Endometrial microvascular endothelial cells (primary cell): ENCODE results near the gene AIMP2. TPM values are rescaled to one million over a fixed set of nuclear protein-coding genes. Genes with fewer than 3 reads are reported as not detected.
"Not testable (repeated sequence)": the region's sequence is repeated elsewhere in the genome, so short reads cannot be mapped to it uniquely, and the experiment has no call there.

Experiments
- in situ Hi-C: cut with HindIII; loops from 2 replicates; pipeline ENCODE4 v1.10.0; 2017; ENCODE audit warnings: low sequenced_read_pairs, low pct_unique_long_range_greater_than_20kb; ENCODE audit errors: inconsistent ontology term
- total RNA-seq: library from RNA; depleted of rRNA; stranded (reverse); fragments of >200 nt; gene quantifications from one replicate; pipeline ENCODE4 v1.2.3, GENCODE V29; 2015; ENCODE audit errors: inconsistent ontology term

Gene AIMP2
- total RNA-seq, result 87.2 TPM

DNA sequence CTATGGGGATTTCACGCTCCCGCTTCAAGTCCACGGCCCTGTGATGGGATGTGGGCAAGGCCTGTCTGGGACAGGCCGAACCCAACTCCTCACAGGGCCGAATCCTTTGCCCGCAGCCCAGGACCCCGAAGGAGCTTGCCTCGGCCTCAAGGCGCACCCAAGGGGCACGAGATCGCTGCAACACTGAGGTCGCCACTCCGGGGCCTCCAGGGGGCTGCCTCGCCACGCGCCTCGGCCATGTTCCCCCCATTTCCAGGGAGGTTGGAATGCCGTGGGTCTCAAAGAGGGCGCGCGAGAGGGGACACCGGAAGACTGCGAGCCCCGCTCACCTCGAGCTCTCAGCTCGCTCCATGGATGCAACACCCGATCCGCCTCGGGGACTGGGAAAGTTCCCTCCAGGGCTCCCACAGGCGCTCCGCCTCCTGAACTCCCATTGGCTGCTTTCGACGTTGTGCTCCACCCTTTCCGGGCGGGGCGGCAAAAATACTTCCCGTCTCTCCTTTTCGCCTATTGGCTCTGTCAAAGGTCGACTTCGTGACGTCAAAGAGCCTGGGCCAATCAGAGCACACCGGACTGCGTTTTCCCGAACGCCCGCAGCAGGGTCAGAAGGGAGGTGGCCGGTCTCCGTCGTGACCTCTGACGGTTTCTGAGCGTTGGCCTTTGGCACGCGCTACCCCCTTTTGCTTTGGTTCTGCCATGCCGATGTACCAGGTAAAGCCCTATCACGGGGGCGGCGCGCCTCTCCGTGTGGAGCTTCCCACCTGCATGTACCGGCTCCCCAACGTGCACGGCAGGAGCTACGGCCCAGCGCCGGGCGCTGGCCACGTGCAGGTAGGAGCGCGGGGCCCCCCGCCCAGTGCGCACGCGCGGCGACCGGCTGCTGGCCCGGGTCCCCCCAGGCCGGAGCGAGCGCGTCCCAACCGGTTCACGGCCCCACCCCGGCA is at the start of gene AIMP2, which contains the start of gene PMS2:
Gene AIMP2 (plus strand): TSS at position 605 of the 944 bp plus-strand sequence. CDS start 92 bp downstream, at position 697.
Gene PMS2 (minus strand): TSS at position 382 of the 944 bp plus-strand sequence. CDS start 30 bp downstream, at position 352.
- in situ Hi-C loops, result no loop called here

DNA sequence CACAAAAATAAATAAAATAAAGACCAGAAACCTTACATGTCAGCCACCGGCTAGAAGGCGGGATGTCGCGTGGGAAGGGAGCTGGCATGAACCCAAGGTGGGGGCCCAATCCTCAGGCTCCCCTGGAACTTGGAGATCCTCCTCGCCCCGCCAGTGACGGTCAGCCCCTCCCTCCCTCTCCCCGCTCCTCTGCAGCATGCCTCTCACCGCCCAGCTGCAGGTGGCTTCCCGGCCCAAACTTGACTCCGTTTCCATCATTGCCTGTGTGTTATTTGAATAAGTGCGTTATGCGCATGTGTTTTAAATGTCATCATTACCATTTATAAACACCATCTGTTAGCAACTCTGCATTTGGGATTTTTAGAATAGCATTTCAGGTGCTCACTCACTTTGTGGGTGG is 45.9 kb upstream of the AIMP2 start:
- in situ Hi-C loops, result not testable (repeated sequence)

DNA sequence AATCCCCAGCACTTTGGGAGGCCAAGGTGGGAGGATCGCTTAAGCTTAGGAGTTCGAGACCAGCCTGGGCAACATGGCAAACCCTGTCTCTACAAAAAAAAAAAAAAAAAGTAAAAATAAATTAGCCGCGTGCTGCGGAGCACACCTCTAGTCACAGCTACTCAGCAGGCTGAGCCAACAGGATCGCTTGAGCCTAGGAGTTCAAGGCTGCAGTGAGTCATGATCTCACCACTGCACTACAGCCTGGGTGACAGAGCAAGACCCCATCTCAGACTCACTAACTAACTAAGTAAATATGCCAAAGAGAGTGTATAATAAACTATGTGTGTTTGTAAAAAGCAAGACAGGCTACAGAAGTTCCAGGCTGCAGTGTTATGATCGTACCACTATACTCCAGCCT is 45.3 kb upstream of the AIMP2 start:
- in situ Hi-C loops, result not testable (repeated sequence)

DNA sequence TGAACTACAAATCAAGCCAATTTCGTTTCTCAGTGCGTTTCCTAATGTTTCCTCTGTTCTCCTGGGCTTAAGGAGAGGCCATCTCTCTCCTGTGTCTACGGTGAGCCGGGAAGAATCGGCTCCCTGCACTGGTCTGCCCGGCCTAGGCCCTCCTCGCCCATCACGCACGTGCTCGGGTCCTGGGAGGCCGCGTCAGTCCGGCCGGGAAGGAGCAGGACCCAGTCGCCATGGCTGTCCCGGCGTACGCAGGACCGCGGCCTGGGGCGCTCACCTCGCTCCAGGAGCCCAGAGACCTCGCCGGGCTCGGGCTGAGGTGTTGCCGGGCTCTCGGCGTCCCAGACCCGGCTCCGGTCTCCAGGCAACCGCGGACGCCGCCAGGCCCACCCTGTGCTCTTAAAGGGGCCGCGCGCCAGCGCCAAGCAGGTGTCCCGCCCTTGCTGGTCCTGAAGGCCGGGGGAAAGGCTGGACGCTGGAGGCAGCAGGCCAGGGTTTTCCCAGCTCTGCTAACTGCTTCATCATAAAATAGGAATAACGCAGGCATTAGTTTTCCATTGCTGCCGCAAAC is 38.6 kb upstream of the AIMP2 start, which contains the start of gene RSPH10B:
Gene RSPH10B (minus strand): TSS at position 343 of the 565 bp plus-strand sequence. CDS start 3,573 bp downstream, outside the sequence.
- in situ Hi-C loops, result not testable (repeated sequence)

- in situ Hi-C loops, result not testable (repeated sequence)
Observed at GRCh38 chr7:5973580-5973979, 35.5 kb upstream of the AIMP2 start.

DNA sequence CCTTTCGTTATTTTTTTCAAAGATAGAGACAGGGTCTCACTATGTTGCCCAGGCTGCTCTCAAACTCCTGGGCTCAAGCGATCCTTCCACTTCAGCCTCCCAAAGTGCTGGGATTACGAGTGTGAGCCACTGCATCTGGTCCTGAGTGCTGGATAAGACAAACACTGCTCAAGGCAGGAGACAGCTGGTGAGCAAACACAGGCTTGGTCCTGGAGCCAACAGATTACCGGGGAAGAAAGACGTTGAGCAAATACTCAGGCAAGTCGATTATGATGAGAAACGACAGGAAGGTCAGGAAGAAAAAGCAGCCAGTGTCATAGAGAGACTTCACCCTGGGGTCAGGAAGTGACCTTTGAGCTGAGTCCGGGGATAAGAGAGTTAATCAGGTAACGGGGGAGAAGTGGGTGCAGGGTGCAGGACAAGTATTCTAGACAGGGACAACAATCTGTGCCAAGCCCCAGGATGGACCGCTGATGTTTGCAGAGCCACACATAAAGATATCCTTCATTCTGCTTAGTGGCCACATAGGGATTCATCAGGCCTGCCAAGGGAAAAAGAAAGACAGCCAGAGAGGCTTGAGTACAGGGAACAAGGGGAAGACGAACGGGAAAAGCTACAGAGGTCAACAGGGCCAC is 29.3 kb upstream of the AIMP2 start:
- in situ Hi-C loops, result not testable (repeated sequence)

- in situ Hi-C loops, result not testable (repeated sequence)
Observed at GRCh38 chr7:5987061-5987460, 22.0 kb upstream of the AIMP2 start.

DNA sequence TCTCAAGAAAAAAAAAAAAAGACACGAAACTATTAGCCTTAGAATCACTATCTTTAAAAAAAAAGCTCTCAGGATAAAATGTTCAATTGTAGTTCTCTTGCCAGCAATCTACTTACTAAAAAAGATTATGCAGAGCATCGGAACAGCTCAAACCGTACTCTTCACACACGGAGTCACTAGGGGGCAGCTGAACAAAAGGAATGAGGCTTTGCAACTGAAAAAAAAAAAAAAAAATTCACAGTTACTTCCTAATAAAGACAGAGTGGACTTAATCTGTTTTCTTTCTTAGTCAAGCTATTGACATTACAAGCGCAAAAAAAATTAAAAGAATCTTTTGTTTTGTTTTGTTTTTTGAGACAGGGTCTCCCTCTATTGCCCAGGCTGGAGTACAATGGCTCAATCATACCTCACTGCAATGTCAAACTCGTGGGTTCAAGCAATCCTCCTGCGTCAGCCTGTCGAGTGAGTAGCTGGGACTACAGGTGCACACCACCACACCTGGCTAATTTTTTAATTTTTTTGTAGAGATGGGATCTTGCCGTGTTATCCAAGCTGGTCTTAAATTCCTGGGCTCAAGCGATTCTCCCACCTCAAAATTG is 11.8 kb upstream of the AIMP2 start:
- in situ Hi-C loops, result no loop called here

- in situ Hi-C loops, result no loop called here
Observed at GRCh38 chr7:6007386-6007785, 1.7 kb upstream of the AIMP2 start.

GRCh38 chr7:6007835-6008590 is 1.1 kb upstream of the AIMP2 start:
- in situ Hi-C loops, result not testable (repeated sequence)

GRCh38 chr7:6010370-6010769 is 1.3 kb downstream of the AIMP2 start:
- in situ Hi-C loops, result not testable (repeated sequence)

GRCh38 chr7:6011541-6011940 is 2.5 kb downstream of the AIMP2 start:
- in situ Hi-C loops, result no loop called here

DNA sequence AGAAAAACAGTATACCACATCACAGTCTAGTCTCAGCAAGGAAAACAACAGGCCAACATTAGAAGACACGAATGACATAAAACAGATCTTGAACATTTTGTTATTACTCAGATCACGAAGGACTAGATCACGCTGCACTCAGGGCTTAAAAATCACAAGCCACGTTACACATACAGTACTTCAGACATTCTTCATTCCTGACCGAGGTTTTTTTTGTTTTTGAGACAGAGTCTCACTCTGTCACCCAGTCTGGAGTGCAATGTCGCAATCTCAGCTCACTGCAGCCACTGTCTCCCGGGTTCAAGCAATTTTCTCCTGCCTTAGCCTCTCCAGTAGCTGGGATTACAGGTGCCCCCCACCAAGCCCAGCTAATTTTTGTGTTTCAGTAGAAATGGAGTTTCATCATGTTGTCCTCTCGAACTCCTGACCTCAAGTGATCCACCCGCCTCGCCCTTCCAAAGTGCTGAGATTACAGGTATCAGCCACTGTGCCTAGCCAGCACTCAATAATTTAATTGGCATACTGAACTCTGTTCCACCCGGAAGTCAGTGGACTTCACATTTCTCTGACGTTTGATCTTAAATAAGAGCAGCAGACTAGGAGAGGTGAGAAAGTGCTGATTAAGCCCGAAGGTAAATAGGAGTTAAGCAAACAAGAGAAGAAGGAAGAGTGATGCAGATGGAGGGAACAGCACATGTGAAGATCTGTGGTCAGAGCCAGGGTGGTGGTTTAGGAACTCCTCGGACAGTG is 3.5 kb downstream of the AIMP2 start:
- in situ Hi-C loops, result no loop called here

GRCh38 chr7:6015917-6016652 is 7.0 kb downstream of the AIMP2 start:
- in situ Hi-C loops, result no loop called here

DNA sequence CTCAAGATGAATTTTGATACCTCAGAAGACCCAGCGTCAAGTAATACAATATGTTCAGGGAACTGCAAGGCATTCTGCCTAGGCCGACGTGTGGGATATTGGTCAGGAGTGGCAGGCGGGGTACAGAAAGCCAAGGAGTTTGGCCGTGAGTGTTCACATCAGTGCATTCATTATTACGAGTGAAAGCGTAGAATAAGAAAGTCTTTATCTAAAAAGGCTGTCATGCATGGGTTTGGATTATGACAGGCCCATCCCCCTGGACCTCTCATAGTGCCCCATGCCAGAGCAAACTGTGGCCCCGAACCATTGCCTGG is 7.5 kb downstream of the AIMP2 start:
- in situ Hi-C loops, result no loop called here

GRCh38 chr7:6020371-6021286 is 11.6 kb downstream of the AIMP2 start:
- in situ Hi-C loops, result no loop called here
